DND-41 (cell line): ENCODE results near the gene PHGDH.

Source experiments
- ATAC-seq: fragments of 200-7000 bp; cut with Tn5 transposase; 3 replicates; pipeline ENCODE4 v1.9.1; 2021; ENCODE audit warnings: low read depth; ENCODE audit not compliant: insufficient read depth
- DNase-seq: peaks from one replicate; pipeline ENCODE4 v3.0.0-alpha.2; 2020
- H2AFZ ChIP-seq: 2 replicates; pipeline ENCODE4 v1.6.0; 2012; ENCODE audit warnings: low read depth, low read length
- H3K27ac ChIP-seq: 2 replicates; pipeline ENCODE4 v1.5.1; 2012; ENCODE audit warnings: low read length, inconsistent platforms
- H3K27me3 ChIP-seq: fragments of 200-600 bp; sonication (generic); 2 replicates; pipeline ENCODE4 v1.6.0; 2012; ENCODE audit warnings: low read length, mild to moderate bottlenecking, inconsistent platforms; ENCODE audit not compliant: insufficient read depth, poor library complexity
- H3K36me3 ChIP-seq: 2 replicates; pipeline ENCODE4 v1.5.1; 2012; ENCODE audit warnings: low read length, inconsistent platforms; ENCODE audit not compliant: insufficient read depth
- H3K4me1 ChIP-seq: 2 replicates; pipeline ENCODE4 v1.5.1; 2012; ENCODE audit warnings: mild to moderate bottlenecking, low read length; ENCODE audit not compliant: insufficient read depth
- H3K4me2 ChIP-seq: 2 replicates; pipeline ENCODE4 v1.6.0; 2012; ENCODE audit warnings: mild to moderate bottlenecking, moderate library complexity, low read length, inconsistent platforms; ENCODE audit not compliant: insufficient read depth
- H3K4me3 ChIP-seq, 2 experiments: fragments of 200-600 bp in 1 of 2; shearing (Covaris generic) in 1 of 2; 2 replicates each; pipeline ENCODE4 v1.5.1; 2012 to 2016; ENCODE audit warnings: inconsistent platforms in 2 of 2, low read length in 2 of 2, mild to moderate bottlenecking in 2 of 2, low read depth in 1 of 2, moderate library complexity in 1 of 2
- H3K79me2 ChIP-seq: 2 replicates; pipeline ENCODE4 v1.6.0; 2012; ENCODE audit warnings: low read length, inconsistent platforms; ENCODE audit not compliant: insufficient read depth
- H3K9ac ChIP-seq: 2 replicates; pipeline ENCODE4 v1.6.0; 2012; ENCODE audit warnings: low read depth, mild to moderate bottlenecking, inconsistent platforms, low read length, moderate library complexity
- H3K9me3 ChIP-seq: 2 replicates; pipeline ENCODE4 v1.5.1; 2012; ENCODE audit warnings: low read length, moderate library complexity, mild to moderate bottlenecking, inconsistent platforms; ENCODE audit not compliant: insufficient read depth, severe bottlenecking
- H4K20me1 ChIP-seq: 2 replicates; pipeline ENCODE4 v1.6.0; 2012; ENCODE audit warnings: low read length; ENCODE audit not compliant: insufficient read depth
- EZH2 ChIP-seq: IDR thresholded peaks from 3 replicates; pipeline ENCODE4 v1.6.1; 2012; ENCODE audit warnings: borderline replicate concordance, low read depth, mild to moderate bottlenecking, moderate library complexity, low read length, inconsistent platforms; ENCODE audit not compliant: severe bottlenecking
- TF ChIP-seq, protein P1 (sequence below): IDR thresholded peaks from 2 replicates; pipeline ENCODE4 v1.5.1; 2012; ENCODE audit warnings: borderline replicate concordance, low read length, moderate library complexity, mild to moderate bottlenecking; ENCODE audit not compliant: poor library complexity, severe bottlenecking; ENCODE audit errors: extremely low read depth

The PHGDH gene

DNA sequence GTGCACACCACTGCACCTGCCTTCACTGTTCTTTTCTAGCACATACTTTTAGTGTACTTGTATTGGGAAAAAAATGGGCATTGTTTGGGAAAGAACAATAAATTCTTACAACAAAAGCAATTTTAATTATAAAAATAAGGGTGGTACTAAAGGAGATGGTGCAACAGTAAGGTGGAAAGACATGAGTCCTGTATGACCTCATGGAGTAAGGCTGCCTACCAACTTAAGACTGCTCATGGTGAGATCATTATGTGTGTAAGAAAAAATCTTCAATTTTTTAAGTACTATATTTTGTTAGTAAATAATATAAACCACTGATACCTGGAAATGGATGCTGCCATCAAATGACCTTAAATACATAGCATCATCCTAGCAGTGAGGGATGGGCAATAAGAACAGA lies 29.6 kb upstream of the PHGDH start:
- Histone ChIP-seq H3K4me1 (no peaks in the 10 kb centered on the region), H3K4me2 (no peak overlapping the region), H4K20me1 (no peaks in the 10 kb centered on the region), H3K27ac (no peak overlapping the region), H3K79me2 (no peaks in the 10 kb centered on the region), H3K4me3 (no peak overlapping the region), H2AFZ (no peak overlapping the region), H3K9ac (no peak overlapping the region), H3K9me3 (no peaks in the 10 kb centered on the region), H3K27me3 (peaks cover 19% of the 10 kb centered on the region), H3K36me3 (no peaks in the 10 kb centered on the region)
- DNase-seq = no peak
- TF ChIP-seq, protein P1, sequence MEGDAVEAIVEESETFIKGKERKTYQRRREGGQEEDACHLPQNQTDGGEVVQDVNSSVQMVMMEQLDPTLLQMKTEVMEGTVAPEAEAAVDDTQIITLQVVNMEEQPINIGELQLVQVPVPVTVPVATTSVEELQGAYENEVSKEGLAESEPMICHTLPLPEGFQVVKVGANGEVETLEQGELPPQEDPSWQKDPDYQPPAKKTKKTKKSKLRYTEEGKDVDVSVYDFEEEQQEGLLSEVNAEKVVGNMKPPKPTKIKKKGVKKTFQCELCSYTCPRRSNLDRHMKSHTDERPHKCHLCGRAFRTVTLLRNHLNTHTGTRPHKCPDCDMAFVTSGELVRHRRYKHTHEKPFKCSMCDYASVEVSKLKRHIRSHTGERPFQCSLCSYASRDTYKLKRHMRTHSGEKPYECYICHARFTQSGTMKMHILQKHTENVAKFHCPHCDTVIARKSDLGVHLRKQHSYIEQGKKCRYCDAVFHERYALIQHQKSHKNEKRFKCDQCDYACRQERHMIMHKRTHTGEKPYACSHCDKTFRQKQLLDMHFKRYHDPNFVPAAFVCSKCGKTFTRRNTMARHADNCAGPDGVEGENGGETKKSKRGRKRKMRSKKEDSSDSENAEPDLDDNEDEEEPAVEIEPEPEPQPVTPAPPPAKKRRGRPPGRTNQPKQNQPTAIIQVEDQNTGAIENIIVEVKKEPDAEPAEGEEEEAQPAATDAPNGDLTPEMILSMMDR = no peak
- no peak for TF ChIP-seq EZH2
- ATAC-seq = no peak

DNA sequence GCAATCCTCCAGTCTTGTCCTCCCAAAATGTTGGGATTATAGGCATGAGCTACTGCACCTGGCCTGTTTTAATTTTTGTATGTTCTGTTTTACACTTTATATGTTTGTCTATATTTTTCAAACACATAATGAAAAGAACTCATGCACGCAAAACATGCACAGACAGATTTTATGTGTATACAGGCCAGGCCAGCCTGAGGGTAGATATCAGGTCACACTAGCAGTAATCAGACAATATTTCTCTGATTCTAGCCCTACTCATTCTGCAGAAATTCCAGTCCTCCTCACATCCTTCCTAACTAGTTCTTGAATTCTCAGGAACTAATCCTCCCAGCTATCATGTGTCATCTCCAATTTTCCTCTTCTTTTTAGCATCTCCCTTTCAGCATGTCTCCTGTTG lies 27.8 kb upstream of the PHGDH start:
- no peak overlapping the region for H3K27ac ChIP-seq
- no peaks in the 10 kb centered on the region for H3K4me1 ChIP-seq
- no peaks in the 10 kb centered on the region for H3K36me3 ChIP-seq
- no peak overlapping the region for H3K4me3 ChIP-seq
- H4K20me1 ChIP-seq = no peaks in the 10 kb centered on the region
- H3K27me3 ChIP-seq = peaks cover 21% of the 10 kb centered on the region
- no peak for ATAC-seq
- no peak overlapping the region for H2AFZ ChIP-seq
- DNase-seq = no peak
- TF ChIP-seq EZH2 = no peak
- TF ChIP-seq, protein P1 = no peak
- no peaks in the 10 kb centered on the region for H3K9me3 ChIP-seq
- H3K79me2 ChIP-seq = no peaks in the 10 kb centered on the region
- H3K9ac ChIP-seq = no peak overlapping the region
- no peak overlapping the region for H3K4me2 ChIP-seq

DNA sequence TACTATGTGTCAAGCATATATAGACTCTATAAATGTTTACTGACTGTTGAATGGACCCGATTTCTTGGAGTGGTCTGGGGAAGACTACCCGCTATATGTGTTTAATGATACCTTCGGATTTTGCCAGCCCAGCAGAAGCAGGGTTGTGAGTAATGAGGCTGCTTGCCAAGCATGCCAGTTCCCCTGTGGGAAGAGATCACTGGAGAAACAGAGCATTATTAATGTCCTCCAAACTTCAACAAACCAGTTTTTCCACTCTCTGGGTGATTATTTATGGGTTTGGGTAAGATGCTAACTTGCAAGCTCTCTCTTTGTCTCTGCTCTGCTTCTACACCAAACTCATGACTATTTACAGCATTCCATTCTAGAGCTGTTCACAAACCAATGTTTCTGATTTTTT lies 25.1 kb upstream of the PHGDH start:
- Histone ChIP-seq H4K20me1 (no peaks in the 10 kb centered on the region), H3K79me2 (no peaks in the 10 kb centered on the region), H3K9ac (no peak overlapping the region), H3K4me2 (no peak overlapping the region), H3K27me3 (peaks cover 20% of the 10 kb centered on the region), H2AFZ (no peak overlapping the region), H3K36me3 (no peaks in the 10 kb centered on the region), H3K4me1 (no peaks in the 10 kb centered on the region), H3K4me3 (no peak overlapping the region), H3K27ac (no peak overlapping the region), H3K9me3 (no peaks in the 10 kb centered on the region)
- no peak for ATAC-seq
- TF ChIP-seq EZH2 = no peak
- TF ChIP-seq, protein P1 = no peak
- DNase-seq = no peak
